ENCODE data around the gene PLA2G6.
"Not testable (repeated sequence)": the region's sequence is repeated elsewhere in the genome, so short reads cannot be mapped to it uniquely, and the experiment has no call there.

PLA2G6 gene

GRCh38 chr22:38120359-38121110 is 61.1 kb downstream of the PLA2G6 start:
- DNase-seq, result peak in 1 of 10 donors; percentile 69
- intact Hi-C loops (cut with DNase I), result no loop called here

- peak in 1 of 10 donors; percentile 21 for DNase-seq
- intact Hi-C loops (cut with DNase I), result not testable (repeated sequence)
These were observed 62.9 kb downstream of the PLA2G6 start for GRCh38 chr22:38118747-38119146.

GRCh38 chr22:38118182-38118581 is 63.4 kb downstream of the PLA2G6 start:
- no peak for DNase-seq
- intact Hi-C loops (cut with DNase I), result no loop called here

GRCh38 chr22:38117556-38117955 is 64.1 kb downstream of the PLA2G6 start:
- intact Hi-C loops (cut with DNase I), result not testable (repeated sequence)
- DNase-seq, result peak in 1 of 10 donors; percentile 51

GRCh38 chr22:38115423-38116205 is 66.0 kb downstream of the PLA2G6 start:
- intact Hi-C loops (cut with DNase I), result no loop called here
- DNase-seq, result peak in 2 of 10 donors; percentile 70 to 86

- DNase-seq, result peak; percentile 82 to 99 (median 92)
These were observed 66.9 kb downstream of the PLA2G6 start for GRCh38 chr22:38114484-38115398.

GRCh38 chr22:38112381-38112780 is 69.2 kb downstream of the PLA2G6 start:
- peak in 2 of 10 donors; percentile 60 to 80 for DNase-seq
- intact Hi-C loops (cut with DNase I), result no loop called here

More at GRCh38 chr22:38114484-38115398, 66.9 kb downstream of the PLA2G6 start:
- intact Hi-C loops (cut with DNase I), result loop anchor here (1.0 kb wide), 1 partner anchor 116 kb away; no protein-coding TSS in a partner anchor

GRCh38 chr22:38111925-38112355 is 69.7 kb downstream of the PLA2G6 start:
- no peak for DNase-seq

GRCh38 chr22:38110863-38111852 is 70.5 kb downstream of the PLA2G6 start:
- intact Hi-C loops (cut with DNase I), result no loop called here
- DNase-seq, result peak in 2 of 10 donors; percentile 35 to 66

More at GRCh38 chr22:38111925-38112355, 69.7 kb downstream of the PLA2G6 start:
- intact Hi-C loops (cut with DNase I), result no loop called here

- DNase-seq, result peak in 2 of 10 donors; percentile 47 to 70
- intact Hi-C loops (cut with DNase I), result no loop called here
These were observed 71.4 kb downstream of the PLA2G6 start, which contains the start of gene BAIAP2L2 for GRCh38 chr22:38110008-38110862. Gene BAIAP2L2, minus strand, starts transcription at chr22:38110684. Its CDS starts 159 bp downstream, at chr22:38110525.

- peak in 2 of 10 donors; percentile 50 to 82 for DNase-seq
- intact Hi-C loops (cut with DNase I), result no loop called here
These were observed 72.1 kb downstream of the PLA2G6 start for GRCh38 chr22:38109371-38110001.

GRCh38 chr22:38108561-38109319 is 72.9 kb downstream of the PLA2G6 start:
- intact Hi-C loops (cut with DNase I), result no loop called here

GRCh38 chr22:38107692-38108515 is 73.7 kb downstream of the PLA2G6 start:
- intact Hi-C loops (cut with DNase I), result no loop called here
- peak in 1 of 10 donors; percentile 72 for DNase-seq

More at GRCh38 chr22:38108561-38109319, 72.9 kb downstream of the PLA2G6 start:
- DNase-seq, result peak in 1 of 10 donors; percentile 75

GRCh38 chr22:38106814-38107578 is 74.6 kb downstream of the PLA2G6 start:
- DNase-seq, result peak in 2 of 10 donors; percentile 43 to 73
- intact Hi-C loops (cut with DNase I), result no loop called here

- peak in 1 of 10 donors; percentile 74 for DNase-seq
- intact Hi-C loops (cut with DNase I), result no loop called here
These were observed 77.5 kb downstream of the PLA2G6 start for GRCh38 chr22:38104084-38104483.
